GM12892 (cell line): ENCODE results near the gene PHLDB2.

ENCODE experiments used
- DNase-seq: peaks from one replicate; pipeline ENCODE4 v3.0.0; 2011; ENCODE audit not compliant: insufficient read length
- FAIRE-seq: peaks from 2 replicates; lab custom pipeline; 2011; peaks lifted over from hg19 to GRCh38; lab: Jason Lieb, UNC
- POLR2A ChIP-seq: IDR thresholded peaks from 2 replicates; pipeline ENCODE4 v1.6.1; 2011; ENCODE audit warnings: low read depth, low read length, control low read depth
- POLR2AphosphoS5 ChIP-seq: IDR thresholded peaks from 2 replicates; pipeline ENCODE4 v1.6.1; 2011; ENCODE audit warnings: low read depth, low read length, control low read depth
- TAF1 ChIP-seq: IDR thresholded peaks from 2 replicates; pipeline ENCODE4 v1.6.1; 2011; ENCODE audit warnings: low read depth, mild to moderate bottlenecking, control low read depth, low read length, borderline replicate concordance

PHLDB2 gene

GRCh38 chr3:111827871-111828270, 31.2 kb upstream of the PHLDB2 start:
- FAIRE-seq (no peak), DNase-seq (no peak)
- TF ChIP-seq POLR2A = no peak
- no peak for TF ChIP-seq POLR2AphosphoS5
- TF ChIP-seq TAF1 = no peak

- TF ChIP-seq POLR2AphosphoS5 = no peak
- no peak for FAIRE-seq
- no peak for DNase-seq
Observed at GRCh38 chr3:111828530-111828929, 30.5 kb upstream of the PHLDB2 start.

GRCh38 chr3:111829023-111829422, 30.0 kb upstream of the PHLDB2 start:
- FAIRE-seq (no peak), DNase-seq (no peak)
- no peak for TF ChIP-seq POLR2AphosphoS5
- TF ChIP-seq TAF1 = no peak
- TF ChIP-seq POLR2A = no peak

GRCh38 chr3:111831840-111832239, 27.2 kb upstream of the PHLDB2 start:
- DNase-seq = no peak

GRCh38 chr3:111837112-111837511, 22.0 kb upstream of the PHLDB2 start:
- DNase-seq = no peak
- TF ChIP-seq POLR2A (no peak), POLR2AphosphoS5 (no peak), TAF1 (no peak)
- no peak for FAIRE-seq

More at GRCh38 chr3:111831840-111832239, 27.2 kb upstream of the PHLDB2 start:
- no peak for FAIRE-seq
- TF ChIP-seq POLR2AphosphoS5 (no peak), POLR2A (no peak), TAF1 (no peak)

GRCh38 chr3:111838133-111838532, 20.9 kb upstream of the PHLDB2 start:
- DNase-seq (no peak), FAIRE-seq (no peak)
- TF ChIP-seq POLR2A = no peak
- no peak for TF ChIP-seq POLR2AphosphoS5
- TF ChIP-seq TAF1 = no peak

GRCh38 chr3:111846039-111846438, 13.0 kb upstream of the PHLDB2 start:
- DNase-seq = no peak
- FAIRE-seq = no peak
- TF ChIP-seq TAF1 = no peak
- no peak for TF ChIP-seq POLR2AphosphoS5
- TF ChIP-seq POLR2A = no peak

- TF ChIP-seq POLR2A (no peak), TAF1 (no peak), POLR2AphosphoS5 (no peak)
- no peak for FAIRE-seq
- DNase-seq = no peak
Observed at GRCh38 chr3:111846717-111847116, 12.3 kb upstream of the PHLDB2 start.

- no peak for TF ChIP-seq POLR2AphosphoS5
- TF ChIP-seq TAF1 = no peak
- no peak for TF ChIP-seq POLR2A
- no peak for DNase-seq
- no peak for FAIRE-seq
Observed at GRCh38 chr3:111848283-111848682, 10.8 kb upstream of the PHLDB2 start.

- DNase-seq = no peak
- FAIRE-seq = no peak
- TF ChIP-seq TAF1 = no peak
- TF ChIP-seq POLR2AphosphoS5 = no peak
- no peak for TF ChIP-seq POLR2A
Observed at GRCh38 chr3:111848778-111849177, 10.3 kb upstream of the PHLDB2 start.

- FAIRE-seq (no peak), DNase-seq (no peak)
- TF ChIP-seq POLR2A (no peak), POLR2AphosphoS5 (no peak), TAF1 (no peak)
Observed at GRCh38 chr3:111850537-111850936, 8.5 kb upstream of the PHLDB2 start.

GRCh38 chr3:111851511-111851954, 7.5 kb upstream of the PHLDB2 start:
- TF ChIP-seq TAF1 = no peak
- no peak for TF ChIP-seq POLR2AphosphoS5
- DNase-seq (no peak), FAIRE-seq (no peak)

GRCh38 chr3:111852540-111852939, 6.5 kb upstream of the PHLDB2 start:
- no peak for DNase-seq
- TF ChIP-seq POLR2AphosphoS5 (no peak), TAF1 (no peak), POLR2A (no peak)
- no peak for FAIRE-seq
